B cell (primary cell): ENCODE results near the gene ZNF185. TPM values are rescaled to one million over a fixed set of nuclear protein-coding genes. Genes with fewer than 3 reads are reported as not detected.

Source experiments
- ATAC-seq: fragments of 200-7000 bp; cut with Tn5 transposase; one replicate; pipeline ENCODE4 v1.10.0; 2021; ENCODE audit warnings: low read depth, mild to moderate bottlenecking, moderate number of reproducible peaks, moderate library complexity
- CTCF ChIA-PET: fragments of 350-600 bp; sonication (Branson Sonifier 250); formaldehyde crosslinking; loops from one replicate; lab custom pipeline; 2021; ENCODE audit warnings: antibody characterized with exemption, inconsistent platforms; lab: Charles Lee
- POLR2A ChIA-PET: fragments of 350-600 bp; sonication (Branson Sonifier 250); formaldehyde crosslinking; loops from one replicate; lab custom pipeline; 2021; ENCODE audit warnings: antibody characterized with exemption; lab: Charles Lee
- DNase-seq: peaks from one replicate; pipeline ENCODE4 v3.0.0; 2013
- H2AFZ ChIP-seq: 2 replicates; pipeline ENCODE4 v1.6.1; 2012; ENCODE audit warnings: mild to moderate bottlenecking, low read depth, low read length; ENCODE audit not compliant: insufficient read depth, poor library complexity, severe bottlenecking
- H3K27ac ChIP-seq, 2 donors: 1 replicate in 1 of 2; 2 replicates in 1 of 2; pipeline ENCODE4 v1.5.1; 2012 to 2013; ENCODE audit warnings: low read length in 2 of 2, mild to moderate bottlenecking in 2 of 2, moderate library complexity in 1 of 2
- H3K27me3 ChIP-seq, 4 experiments: fragments of 200-600 bp in 1 of 4; sonication (generic) in 1 of 4; replicated peaks in 1 of 4; 1 replicate in 2 of 4; 2 replicates in 2 of 4; pipeline versions ENCODE4 v1.6.1 to v1.7.0; 2013 to 2016; ENCODE audit warnings: low read length in 3 of 4, mild to moderate bottlenecking in 2 of 4, mixed read lengths in 1 of 4, moderate library complexity in 1 of 4; ENCODE audit not compliant: insufficient read depth in 4 of 4, control insufficient read depth in 3 of 4; ENCODE audit errors: control extremely low read depth in 1 of 4
- H3K36me3 ChIP-seq, 2 experiments: replicated peaks in 1 of 2; 1 replicate in 1 of 2; 2 replicates in 1 of 2; pipeline versions ENCODE4 v1.6.1 to v1.7.1; 2013; ENCODE audit warnings: low read length in 1 of 2; ENCODE audit not compliant: insufficient read depth in 2 of 2, control insufficient read depth in 1 of 2; ENCODE audit errors: control extremely low read depth in 1 of 2, extremely low read depth in 1 of 2
- H3K4me1 ChIP-seq, 2 donors: fragments of 200-600 bp in 1 of 2; sonication (generic) in 1 of 2; 1 replicate in 1 of 2; 2 replicates in 1 of 2; pipeline versions ENCODE4 v1.5.1 to v1.6.1; 2013 to 2017; ENCODE audit warnings: low read length in 2 of 2; ENCODE audit not compliant: control insufficient read depth in 2 of 2, insufficient read depth in 2 of 2
- H3K4me2 ChIP-seq: replicated peaks from 2 replicates; pipeline ENCODE3; 2012; ENCODE audit warnings: mild to moderate bottlenecking, low read depth, low read length; ENCODE audit not compliant: poor library complexity, severe bottlenecking
- H3K4me3 ChIP-seq, 5 experiments: fragments of 200-600 bp in 1 of 5; sonication (generic) in 1 of 5; 1 replicate in 3 of 5; 2 replicates in 2 of 5; pipeline versions ENCODE4 v1.5.1 to v1.7.0; 2011 to 2016; ENCODE audit warnings: low read length in 4 of 5, mild to moderate bottlenecking in 4 of 5, low read depth in 2 of 5, control low read depth in 1 of 5, moderate library complexity in 1 of 5; ENCODE audit not compliant: insufficient read depth in 1 of 5; ENCODE audit errors: control extremely low read depth in 1 of 5, extremely low read depth in 1 of 5
- H3K79me2 ChIP-seq: fragments of 200-600 bp; sonication (generic); one replicate; pipeline ENCODE4 v1.6.0; 2016; ENCODE audit warnings: low read length; ENCODE audit not compliant: control insufficient read depth, insufficient read depth
- H3K9ac ChIP-seq: fragments of 200-600 bp; sonication (generic); 2 replicates; pipeline ENCODE4 v1.6.1; 2017; ENCODE audit warnings: mild to moderate bottlenecking, low read length, moderate library complexity
- H3K9me3 ChIP-seq, 3 donors: one replicate each; pipeline versions ENCODE4 v1.6.1 to v1.7.1; 2013; ENCODE audit warnings: low read length in 2 of 3; ENCODE audit not compliant: control insufficient read depth in 2 of 3, insufficient read depth in 1 of 3; ENCODE audit errors: control extremely low read depth in 1 of 3
- H4K20me1 ChIP-seq: 2 replicates; pipeline ENCODE4 v1.6.0; 2012; ENCODE audit warnings: mild to moderate bottlenecking, low read length; ENCODE audit not compliant: insufficient read depth, control insufficient read depth, poor library complexity, severe bottlenecking
- H3K27ac Mint-ChIP-seq: one replicate; pipeline ENCODE4 v1.8.0; 2021; ENCODE audit warnings: mixed read lengths
- H3K27me3 Mint-ChIP-seq: one replicate; pipeline ENCODE4 v1.8.0; 2021; ENCODE audit warnings: mixed read lengths
- H3K4me1 Mint-ChIP-seq: one replicate; pipeline ENCODE4 v1.8.0; 2021; ENCODE audit warnings: mixed read lengths
- H3K4me3 Mint-ChIP-seq: one replicate; pipeline ENCODE4 v1.8.0; 2021; ENCODE audit warnings: mixed read lengths
- H3K9me3 Mint-ChIP-seq: one replicate; pipeline ENCODE4 v1.8.0; 2022; ENCODE audit warnings: mixed read lengths; ENCODE audit not compliant: insufficient read depth
- CTCF ChIP-seq: fragments of 200-600 bp; IDR thresholded peaks from one replicate; pipeline ENCODE4 v1.8.0; 2022; ENCODE audit warnings: antibody characterized with exemption, mild to moderate bottlenecking
- EZH2 ChIP-seq: IDR thresholded peaks from 2 replicates; pipeline ENCODE4 v1.6.1; 2012; ENCODE audit warnings: borderline replicate concordance, low read depth, mild to moderate bottlenecking, moderate library complexity, low read length; ENCODE audit not compliant: insufficient read depth, poor library complexity, severe bottlenecking
- WGBS: methylation state at CpG from one replicate; pipeline ENCODE4 v1.1.5; 2013; ENCODE audit warnings: missing lambda C conversion rate; ENCODE audit not compliant: insufficient coverage; 5-methylcytosine and 5-hydroxymethylcytosine counted together
- intact Hi-C: fragments of 100-400 bp; cut with micrococcal nuclease; formaldehyde crosslinking; loops from one replicate; pipeline ENCODE4 v1.10.0; 2022
- polyA plus RNA-seq: library from polyadenylated mRNA; depleted of rRNA; stranded (reverse); fragments of >200 nt; gene quantifications from 2 replicates; pipeline ENCODE4 v1.2.3, GENCODE V29; 2012
- total RNA-seq, 2 donors: library from RNA; stranded (reverse); fragments of 120-200 nt in 1 of 2; gene quantifications; 1 replicate in 1 of 2; 2 replicates in 1 of 2; pipeline versions ENCODE4 v1.2.3 to v1.2.4, GENCODE V29; 2013 to 2022

ZNF185 gene
- total and polyA plus RNA-seq, 2 donors (not counting 1 experiment from before 2014, with no cell fraction given), result 0.89 to 2.3 TPM

- Histone ChIP-seq H3K79me2 (no peaks in the 10 kb centered on the region), H3K4me3 (no peak overlapping the region), H3K27ac (no peak overlapping the region), H3K4me1 (peaks cover 0 to 6% of the 10 kb centered on the region in 2 donors), H4K20me1 (no peaks in the 10 kb centered on the region), H2AFZ (no peak overlapping the region), H3K9ac (no peak overlapping the region), H3K36me3 (peaks cover 0 to 6% of the 10 kb centered on the region in 2 experiments), H3K4me2 (no peak overlapping the region), H3K9me3 (peaks cover 0 to 9% (median 0%) of the 10 kb centered on the region in 3 donors), H3K27me3 (no peaks in the 10 kb centered on the region)
- ChIA-PET CTCF (no interaction called here), POLR2A (no interaction called here)
- DNase-seq, result no peak
- 79% methylated on average over 5 of the region's 9 CpGs for WGBS
- no peak for TF ChIP-seq CTCF
- no peak for TF ChIP-seq EZH2
- peaks cover 11% of the 10 kb centered on the region for H3K4me1 Mint-ChIP-seq
- ATAC-seq, result no peak
- no peak overlapping the region for H3K27ac Mint-ChIP-seq
- H3K9me3 Mint-ChIP-seq, result no peaks in the 10 kb centered on the region
- H3K4me3 Mint-ChIP-seq, result no peak overlapping the region
- intact Hi-C loops, result no loop called here
- no peaks in the 10 kb centered on the region for H3K27me3 Mint-ChIP-seq
Observed at GRCh38 chrX:152871260-152871659, 26.6 kb upstream of the ZNF185 start.

GRCh38 chrX:152872522-152872921 lies 25.3 kb upstream of the ZNF185 start:
- Mint-ChIP-seq H3K27ac (no peak overlapping the region), H3K4me1 (peaks cover 11% of the 10 kb centered on the region), H3K4me3 (no peak overlapping the region), H3K9me3 (no peaks in the 10 kb centered on the region), H3K27me3 (no peaks in the 10 kb centered on the region)
- Histone ChIP-seq H3K9ac (no peak overlapping the region), H3K36me3 (peaks cover 0 to 2% of the 10 kb centered on the region in 2 experiments), H3K27me3 (no peaks in the 10 kb centered on the region), H4K20me1 (no peaks in the 10 kb centered on the region), H3K9me3 (peaks cover 0 to 9% (median 0%) of the 10 kb centered on the region in 3 donors), H2AFZ (no peak overlapping the region), H3K4me3 (no peak overlapping the region), H3K79me2 (no peaks in the 10 kb centered on the region), H3K27ac (no peak overlapping the region), H3K4me1 (peaks cover 0 to 6% of the 10 kb centered on the region in 2 donors), H3K4me2 (no peak overlapping the region)
- ChIA-PET POLR2A (no interaction called here), CTCF (no interaction called here)
- DNase-seq, result no peak
- ATAC-seq, result no peak
- intact Hi-C loops, result no loop called here
- TF ChIP-seq CTCF, result no peak
- TF ChIP-seq EZH2, result no peak
- no CpG with 5 or more reads among the region's 2 CpGs for WGBS
